KOPT-K1 (cell line): ENCODE data around the gene COL5A1.
"Not testable (repeated sequence)": the region's sequence is repeated elsewhere in the genome, so short reads cannot be mapped to it uniquely, and the experiment has no call there.

Experiments used
- H3K27ac ChIP-seq: fragments of 200-600 bp; sonication (generic); 2 replicates; pipeline ENCODE4 v1.5.1; 2016; ENCODE audit warnings: antibody characterized with exemption, mild to moderate bottlenecking, low read depth, low read length; ENCODE audit not compliant: poor library complexity, severe bottlenecking
- H3K36me3 ChIP-seq: fragments of 200-600 bp; sonication (generic); 2 replicates; pipeline ENCODE4 v1.5.1; 2017; ENCODE audit warnings: antibody characterized with exemption, mild to moderate bottlenecking, low read length, moderate library complexity; ENCODE audit not compliant: insufficient read depth
- H3K9me3 ChIP-seq: fragments of 200-600 bp; sonication (generic); 2 replicates; pipeline ENCODE4 v1.5.1; 2017; ENCODE audit warnings: antibody characterized with exemption, low read length, mild to moderate bottlenecking; ENCODE audit not compliant: insufficient read depth, poor library complexity, severe bottlenecking

Gene COL5A1

DNA sequence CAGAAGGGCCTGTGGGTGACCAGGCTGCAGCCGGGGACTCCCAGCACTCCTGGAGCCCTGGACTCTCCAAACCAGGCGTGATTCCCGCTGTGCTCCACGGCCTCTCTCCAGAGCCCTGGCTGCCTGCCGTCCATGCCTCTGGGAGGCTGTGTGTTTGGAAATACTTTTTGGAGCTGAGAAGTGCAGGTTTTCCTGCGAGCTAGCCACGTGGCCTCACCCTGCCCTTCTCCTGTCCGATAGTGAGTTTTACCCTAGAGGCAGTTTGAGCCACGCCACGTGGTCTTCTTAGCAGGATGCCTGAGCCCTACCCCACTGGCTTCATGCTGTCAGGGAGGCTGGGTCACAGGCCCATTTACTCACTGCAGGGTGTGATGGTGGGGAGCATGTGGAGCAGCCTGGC is 71.3 kb downstream of the COL5A1 start:
- H3K27ac ChIP-seq = no peak overlapping the region
- H3K36me3 ChIP-seq = no peaks in the 10 kb centered on the region

GRCh38 chr9:134715536-134715935 is 73.9 kb downstream of the COL5A1 start:
- H3K36me3 ChIP-seq, H3K27ac ChIP-seq: not testable (repeated sequence)

More for the DNA sequence above, 71.3 kb downstream of the COL5A1 start:
- H3K9me3 ChIP-seq = no peaks in the 10 kb centered on the region

DNA sequence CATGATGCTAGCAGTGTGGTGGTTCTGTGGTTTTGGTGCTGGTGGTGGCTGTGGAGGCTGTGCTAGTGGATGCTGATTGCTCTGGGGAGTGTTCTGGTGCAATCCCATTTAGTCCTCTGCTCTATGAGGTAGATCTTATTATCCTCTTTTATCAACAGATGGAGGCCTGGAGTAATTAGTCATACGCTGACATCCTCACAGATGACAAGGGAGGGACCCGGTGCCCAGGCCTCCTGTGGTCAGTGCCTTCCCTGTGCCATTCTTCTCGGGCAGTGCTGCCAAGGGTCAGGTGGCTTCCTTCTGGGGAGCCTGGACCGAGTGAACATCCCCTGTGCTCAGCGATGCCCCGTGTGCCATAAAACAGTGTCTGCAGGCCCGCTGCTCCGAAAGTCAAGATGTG is 74.5 kb downstream of the COL5A1 start:
- no peak overlapping the region for H3K27ac ChIP-seq
- H3K9me3 ChIP-seq = no peaks in the 10 kb centered on the region
- H3K36me3 ChIP-seq = no peaks in the 10 kb centered on the region

More at GRCh38 chr9:134715536-134715935, 73.9 kb downstream of the COL5A1 start:
- not testable (repeated sequence) for H3K9me3 ChIP-seq

GRCh38 chr9:134717056-134717455 is 75.5 kb downstream of the COL5A1 start:
- Histone ChIP-seq H3K9me3 (no peaks in the 10 kb centered on the region), H3K36me3 (no peaks in the 10 kb centered on the region), H3K27ac (no peak overlapping the region)

- H3K36me3 ChIP-seq = no peaks in the 10 kb centered on the region
- H3K27ac ChIP-seq = no peak overlapping the region
- no peaks in the 10 kb centered on the region for H3K9me3 ChIP-seq
Observed at GRCh38 chr9:134717924-134718645, 76.5 kb downstream of the COL5A1 start.

DNA sequence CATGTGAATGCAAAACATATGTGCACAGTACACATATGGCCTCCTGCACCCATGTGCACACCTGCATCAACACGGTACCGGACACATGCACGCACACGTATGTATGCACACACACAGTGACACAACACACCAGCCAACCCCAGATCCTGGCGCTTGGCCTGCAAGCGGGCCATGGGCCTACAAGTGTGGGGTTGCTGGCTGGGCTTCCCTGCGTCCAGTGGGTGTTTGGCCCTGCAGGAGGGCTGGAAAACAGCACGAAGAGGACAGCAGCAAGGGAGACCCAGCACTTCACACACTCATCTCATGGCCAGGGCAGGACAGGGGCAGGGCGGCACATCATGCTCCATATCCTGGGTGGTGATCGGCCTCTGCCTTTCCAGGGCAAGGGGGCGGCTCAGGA is 77.7 kb downstream of the COL5A1 start:
- Histone ChIP-seq H3K9me3 (no peaks in the 10 kb centered on the region), H3K27ac (no peak overlapping the region), H3K36me3 (no peaks in the 10 kb centered on the region)

DNA sequence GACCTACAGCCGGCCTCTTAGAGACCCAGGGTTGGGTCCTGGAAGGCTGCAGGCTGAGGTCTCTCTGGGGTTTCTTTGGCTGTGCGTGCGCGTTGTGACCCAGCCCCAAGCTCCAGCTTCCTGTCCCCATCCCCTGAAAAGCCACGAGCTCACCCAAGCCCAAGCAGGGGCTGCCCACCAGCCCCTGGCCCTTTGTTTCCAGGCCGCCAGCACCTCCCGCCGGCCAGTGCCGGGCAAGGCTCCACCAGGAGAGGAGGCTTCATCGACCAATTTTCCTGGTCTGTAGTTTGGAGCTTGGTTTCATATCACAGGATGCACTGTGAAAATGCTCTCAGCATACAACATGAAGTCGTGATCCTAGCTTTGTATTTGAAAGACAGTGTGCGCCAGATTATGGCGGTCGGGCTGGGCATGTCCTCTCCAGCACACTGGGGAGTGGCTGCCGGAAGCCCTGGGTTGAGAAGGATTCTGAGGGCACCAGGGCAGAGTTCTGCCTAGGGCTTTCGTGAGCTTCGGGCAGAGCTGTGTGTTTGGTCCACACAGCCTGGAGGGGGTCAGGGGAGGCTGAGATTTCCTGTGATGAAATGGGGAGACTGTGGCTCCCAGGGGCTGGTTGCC is 78.6 kb downstream of the COL5A1 start:
- H3K9me3 ChIP-seq = no peaks in the 10 kb centered on the region
- H3K36me3 ChIP-seq = no peaks in the 10 kb centered on the region
- no peak overlapping the region for H3K27ac ChIP-seq

DNA sequence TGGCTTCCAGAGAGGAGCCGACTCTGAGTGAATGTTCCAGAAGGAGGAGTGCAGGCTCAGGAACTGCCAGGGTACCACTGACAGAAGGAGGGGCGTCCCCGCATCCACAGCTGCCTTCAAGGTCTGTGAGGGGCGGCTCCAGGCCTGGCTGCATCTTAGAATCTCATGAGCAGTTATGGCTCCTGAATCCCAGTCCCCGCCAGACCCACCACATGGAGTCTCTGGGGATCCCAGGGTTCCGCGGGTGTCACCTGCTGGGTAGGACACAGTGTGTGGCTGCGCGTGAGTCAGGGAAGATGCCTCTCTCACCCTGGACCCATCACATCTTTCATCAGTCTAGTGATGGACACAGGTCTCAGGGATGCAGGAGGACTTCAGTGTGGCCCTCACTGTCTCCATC is 79.2 kb downstream of the COL5A1 start:
- no peaks in the 10 kb centered on the region for H3K36me3 ChIP-seq
- H3K9me3 ChIP-seq = no peaks in the 10 kb centered on the region
- no peak overlapping the region for H3K27ac ChIP-seq

DNA sequence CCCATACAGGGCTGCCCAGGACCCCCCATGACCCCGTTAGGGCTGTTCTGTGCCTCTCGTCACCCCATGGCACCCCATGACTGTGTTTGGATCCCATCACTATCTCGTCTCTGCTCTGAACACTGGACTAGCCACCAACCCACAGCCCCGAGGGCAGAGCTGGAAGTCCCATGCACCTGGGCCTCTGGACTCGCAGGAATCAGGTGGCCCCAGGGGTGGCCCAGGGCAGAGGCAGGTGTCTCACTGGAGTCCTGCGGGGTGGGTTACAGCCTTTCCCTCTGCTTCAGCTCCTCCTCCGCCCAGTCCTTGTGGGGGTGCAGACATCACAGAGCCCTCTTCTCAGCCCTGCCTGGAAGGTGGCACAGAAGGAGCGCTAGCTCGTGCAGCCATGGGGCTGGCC is 79.7 kb downstream of the COL5A1 start:
- Histone ChIP-seq H3K27ac (no peak overlapping the region), H3K9me3 (no peaks in the 10 kb centered on the region), H3K36me3 (no peaks in the 10 kb centered on the region)

DNA sequence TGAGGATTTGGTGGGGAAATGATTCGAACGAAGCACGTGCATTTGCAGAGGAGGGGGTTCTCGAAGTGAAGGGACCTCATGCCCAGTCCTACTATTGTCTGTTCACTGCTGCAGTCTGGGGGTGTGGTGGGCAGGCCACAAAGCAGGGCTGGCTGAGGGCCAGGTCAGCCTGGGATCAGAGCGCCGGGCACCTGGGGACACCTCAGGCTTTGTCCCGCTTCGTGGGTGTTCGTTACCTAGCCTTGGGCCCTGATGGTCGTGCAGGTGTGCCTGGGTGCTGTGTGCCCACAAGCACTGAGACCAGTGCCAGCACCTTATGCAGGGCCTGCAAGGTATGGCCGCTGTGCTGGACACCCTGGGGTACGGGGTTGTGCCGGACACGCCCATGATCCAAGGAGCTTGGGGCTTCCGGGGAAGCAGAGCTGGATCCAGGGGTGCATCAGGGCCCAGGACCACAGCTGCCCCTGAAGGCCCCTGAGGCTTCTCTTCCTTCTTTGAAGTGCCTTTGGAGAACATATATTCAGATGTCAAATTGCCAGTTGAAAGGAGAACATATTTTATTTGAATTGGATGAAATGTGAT is 80.6 kb downstream of the COL5A1 start:
- Histone ChIP-seq H3K36me3 (no peaks in the 10 kb centered on the region), H3K27ac (no peak overlapping the region)

GRCh38 chr9:134723037-134723436 is 81.4 kb downstream of the COL5A1 start:
- H3K27ac ChIP-seq = no peak overlapping the region
- no peaks in the 10 kb centered on the region for H3K9me3 ChIP-seq

More for the DNA sequence above, 80.6 kb downstream of the COL5A1 start:
- H3K9me3 ChIP-seq = no peaks in the 10 kb centered on the region

GRCh38 chr9:134723491-134724190 is 82.0 kb downstream of the COL5A1 start:
- H3K36me3 ChIP-seq = no peaks in the 10 kb centered on the region
- H3K27ac ChIP-seq = no peak overlapping the region
- H3K9me3 ChIP-seq = no peaks in the 10 kb centered on the region

More at GRCh38 chr9:134723037-134723436, 81.4 kb downstream of the COL5A1 start:
- no peaks in the 10 kb centered on the region for H3K36me3 ChIP-seq

DNA sequence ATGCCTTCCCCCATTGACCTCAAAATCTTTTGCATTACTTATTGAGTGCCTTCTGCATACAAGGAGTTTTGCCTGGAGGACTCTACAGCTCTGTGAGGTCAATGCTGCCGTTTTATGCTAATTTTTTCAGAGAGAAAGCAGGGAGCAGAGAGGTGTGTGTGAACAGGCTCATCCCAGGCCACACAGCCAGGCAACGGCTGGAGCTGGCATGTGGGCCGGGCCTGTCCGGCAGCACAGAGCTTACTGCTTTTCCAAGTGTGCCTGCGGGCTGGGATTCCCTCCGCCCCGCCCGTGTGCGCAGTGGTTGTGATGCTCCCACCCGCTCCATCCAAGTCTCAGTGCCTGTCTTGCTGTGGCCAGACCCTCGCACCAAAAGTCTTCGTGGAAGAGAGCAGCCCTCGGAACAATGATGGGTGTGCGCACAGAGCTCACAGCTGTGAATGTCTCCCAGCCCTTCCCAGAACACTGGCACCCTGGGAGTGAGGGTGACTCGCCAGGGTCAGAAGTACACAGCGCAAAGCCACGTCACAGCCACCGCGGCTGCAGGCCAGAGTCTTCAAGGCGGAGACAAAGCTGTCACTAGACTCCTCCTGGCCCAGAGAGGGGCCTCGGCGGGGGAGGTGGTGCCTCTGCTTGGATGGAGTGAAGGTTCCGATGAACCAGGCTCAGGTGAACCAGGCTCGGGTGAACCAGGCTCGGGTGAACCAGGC is 82.8 kb downstream of the COL5A1 start:
- Histone ChIP-seq H3K36me3 (no peaks in the 10 kb centered on the region), H3K9me3 (no peaks in the 10 kb centered on the region), H3K27ac (no peak overlapping the region)

- no peaks in the 10 kb centered on the region for H3K9me3 ChIP-seq
- no peak overlapping the region for H3K27ac ChIP-seq
- H3K36me3 ChIP-seq = no peaks in the 10 kb centered on the region
Observed at GRCh38 chr9:134724912-134725604, 83.5 kb downstream of the COL5A1 start.
